Measurements from ENCODE around the gene SYNJ1. TPM values are rescaled to one million over a fixed set of nuclear protein-coding genes. Genes with fewer than 3 reads are reported as not detected.

Gene SYNJ1
- total and polyA plus RNA-seq, 2 of the 13 experiments (the other 11 are each of a cell fraction or from before 2014, with no cell fraction given) = 2.0 to 2.7 TPM

- TF ChIP-seq, protein P1, sequence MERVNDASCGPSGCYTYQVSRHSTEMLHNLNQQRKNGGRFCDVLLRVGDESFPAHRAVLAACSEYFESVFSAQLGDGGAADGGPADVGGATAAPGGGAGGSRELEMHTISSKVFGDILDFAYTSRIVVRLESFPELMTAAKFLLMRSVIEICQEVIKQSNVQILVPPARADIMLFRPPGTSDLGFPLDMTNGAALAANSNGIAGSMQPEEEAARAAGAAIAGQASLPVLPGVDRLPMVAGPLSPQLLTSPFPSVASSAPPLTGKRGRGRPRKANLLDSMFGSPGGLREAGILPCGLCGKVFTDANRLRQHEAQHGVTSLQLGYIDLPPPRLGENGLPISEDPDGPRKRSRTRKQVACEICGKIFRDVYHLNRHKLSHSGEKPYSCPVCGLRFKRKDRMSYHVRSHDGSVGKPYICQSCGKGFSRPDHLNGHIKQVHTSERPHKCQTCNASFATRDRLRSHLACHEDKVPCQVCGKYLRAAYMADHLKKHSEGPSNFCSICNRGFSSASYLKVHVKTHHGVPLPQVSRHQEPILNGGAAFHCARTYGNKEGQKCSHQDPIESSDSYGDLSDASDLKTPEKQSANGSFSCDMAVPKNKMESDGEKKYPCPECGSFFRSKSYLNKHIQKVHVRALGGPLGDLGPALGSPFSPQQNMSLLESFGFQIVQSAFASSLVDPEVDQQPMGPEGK (CRISPR knock-in tag; IDR thresholded peaks at IDR 0.05) = peak; percentile 77
- TF ChIP-seq ZNF335 (CRISPR knock-in tag; IDR thresholded peaks at IDR 0.05) (peak; percentile 73; the same call in 1 of the 2 replicates), NPAS2 (CRISPR knock-in tag; IDR thresholded peaks at IDR 0.05; ENCODE audit: borderline replicate concordance) (no peak), SP4 (CRISPR knock-in tag; IDR thresholded peaks at IDR 0.05) (0 out of 2 replicates have a peak, but pooled peaks have one; percentile 46), SALL1 (CRISPR knock-in tag; IDR thresholded peaks at IDR 0.05) (peak; percentile 96), ZGPAT (CRISPR knock-in tag; IDR thresholded peaks at IDR 0.05) (peak; percentile 91), ZNF678 (CRISPR knock-in tag; IDR thresholded peaks at IDR 0.05) (no peak), SSRP1 (CRISPR knock-in tag; IDR thresholded peaks at IDR 0.05) (no peak), ZSCAN31 (CRISPR knock-in tag; IDR thresholded peaks at IDR 0.05; ENCODE audit: low read depth) (peak; percentile 92)
- TF ChIP-seq, protein P2, sequence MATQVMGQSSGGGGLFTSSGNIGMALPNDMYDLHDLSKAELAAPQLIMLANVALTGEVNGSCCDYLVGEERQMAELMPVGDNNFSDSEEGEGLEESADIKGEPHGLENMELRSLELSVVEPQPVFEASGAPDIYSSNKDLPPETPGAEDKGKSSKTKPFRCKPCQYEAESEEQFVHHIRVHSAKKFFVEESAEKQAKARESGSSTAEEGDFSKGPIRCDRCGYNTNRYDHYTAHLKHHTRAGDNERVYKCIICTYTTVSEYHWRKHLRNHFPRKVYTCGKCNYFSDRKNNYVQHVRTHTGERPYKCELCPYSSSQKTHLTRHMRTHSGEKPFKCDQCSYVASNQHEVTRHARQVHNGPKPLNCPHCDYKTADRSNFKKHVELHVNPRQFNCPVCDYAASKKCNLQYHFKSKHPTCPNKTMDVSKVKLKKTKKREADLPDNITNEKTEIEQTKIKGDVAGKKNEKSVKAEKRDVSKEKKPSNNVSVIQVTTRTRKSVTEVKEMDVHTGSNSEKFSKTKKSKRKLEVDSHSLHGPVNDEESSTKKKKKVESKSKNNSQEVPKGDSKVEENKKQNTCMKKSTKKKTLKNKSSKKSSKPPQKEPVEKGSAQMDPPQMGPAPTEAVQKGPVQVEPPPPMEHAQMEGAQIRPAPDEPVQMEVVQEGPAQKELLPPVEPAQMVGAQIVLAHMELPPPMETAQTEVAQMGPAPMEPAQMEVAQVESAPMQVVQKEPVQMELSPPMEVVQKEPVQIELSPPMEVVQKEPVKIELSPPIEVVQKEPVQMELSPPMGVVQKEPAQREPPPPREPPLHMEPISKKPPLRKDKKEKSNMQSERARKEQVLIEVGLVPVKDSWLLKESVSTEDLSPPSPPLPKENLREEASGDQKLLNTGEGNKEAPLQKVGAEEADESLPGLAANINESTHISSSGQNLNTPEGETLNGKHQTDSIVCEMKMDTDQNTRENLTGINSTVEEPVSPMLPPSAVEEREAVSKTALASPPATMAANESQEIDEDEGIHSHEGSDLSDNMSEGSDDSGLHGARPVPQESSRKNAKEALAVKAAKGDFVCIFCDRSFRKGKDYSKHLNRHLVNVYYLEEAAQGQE (IDR thresholded peaks at IDR 0.05; ENCODE audit: borderline replicate concordance in 1 of 2, low read depth in 1 of 2, low read length in 2 of 2) = peak in 1 of 2 experiments; percentile 56; a peak in 2 of 4 replicates
- TF ChIP-seq, protein P3, sequence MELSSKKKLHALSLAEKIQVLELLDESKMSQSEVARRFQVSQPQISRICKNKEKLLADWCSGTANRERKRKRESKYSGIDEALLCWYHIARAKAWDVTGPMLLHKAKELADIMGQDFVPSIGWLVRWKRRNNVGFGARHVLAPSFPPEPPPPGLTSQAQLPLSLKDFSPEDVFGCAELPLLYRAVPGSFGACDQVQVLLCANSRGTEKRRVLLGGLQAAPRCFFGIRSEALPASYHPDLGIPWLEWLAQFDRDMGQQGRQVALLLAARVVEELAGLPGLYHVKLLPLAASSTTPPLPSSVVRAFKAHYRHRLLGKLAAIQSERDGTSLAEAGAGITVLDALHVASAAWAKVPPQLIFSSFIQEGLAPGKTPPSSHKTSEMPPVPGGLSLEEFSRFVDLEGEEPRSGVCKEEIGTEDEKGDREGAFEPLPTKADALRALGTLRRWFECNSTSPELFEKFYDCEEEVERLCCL (CRISPR knock-in tag; IDR thresholded peaks at IDR 0.05; ENCODE audit: borderline replicate concordance) = no peak
- TF ChIP-seq, protein P4, sequence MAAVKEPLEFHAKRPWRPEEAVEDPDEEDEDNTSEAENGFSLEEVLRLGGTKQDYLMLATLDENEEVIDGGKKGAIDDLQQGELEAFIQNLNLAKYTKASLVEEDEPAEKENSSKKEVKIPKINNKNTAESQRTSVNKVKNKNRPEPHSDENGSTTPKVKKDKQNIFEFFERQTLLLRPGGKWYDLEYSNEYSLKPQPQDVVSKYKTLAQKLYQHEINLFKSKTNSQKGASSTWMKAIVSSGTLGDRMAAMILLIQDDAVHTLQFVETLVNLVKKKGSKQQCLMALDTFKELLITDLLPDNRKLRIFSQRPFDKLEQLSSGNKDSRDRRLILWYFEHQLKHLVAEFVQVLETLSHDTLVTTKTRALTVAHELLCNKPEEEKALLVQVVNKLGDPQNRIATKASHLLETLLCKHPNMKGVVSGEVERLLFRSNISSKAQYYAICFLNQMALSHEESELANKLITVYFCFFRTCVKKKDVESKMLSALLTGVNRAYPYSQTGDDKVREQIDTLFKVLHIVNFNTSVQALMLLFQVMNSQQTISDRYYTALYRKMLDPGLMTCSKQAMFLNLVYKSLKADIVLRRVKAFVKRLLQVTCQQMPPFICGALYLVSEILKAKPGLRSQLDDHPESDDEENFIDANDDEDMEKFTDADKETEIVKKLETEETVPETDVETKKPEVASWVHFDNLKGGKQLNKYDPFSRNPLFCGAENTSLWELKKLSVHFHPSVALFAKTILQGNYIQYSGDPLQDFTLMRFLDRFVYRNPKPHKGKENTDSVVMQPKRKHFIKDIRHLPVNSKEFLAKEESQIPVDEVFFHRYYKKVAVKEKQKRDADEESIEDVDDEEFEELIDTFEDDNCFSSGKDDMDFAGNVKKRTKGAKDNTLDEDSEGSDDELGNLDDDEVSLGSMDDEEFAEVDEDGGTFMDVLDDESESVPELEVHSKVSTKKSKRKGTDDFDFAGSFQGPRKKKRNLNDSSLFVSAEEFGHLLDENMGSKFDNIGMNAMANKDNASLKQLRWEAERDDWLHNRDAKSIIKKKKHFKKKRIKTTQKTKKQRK (IDR thresholded peaks at IDR 0.05; ENCODE audit: low read length) = no peak
Measured at GRCh38 chr21:32592929-32593502, 134.8 kb downstream of the SYNJ1 start (continued).
